HL-60 (cell line): ENCODE data around the gene SLC25A15.
A peak's percentile ranks its signal among the peaks of the same experiment; 100 is the strongest.

Experiments used
- DNase-seq, 2 experiments: peaks; one replicate each; pipeline ENCODE4 v3.0.0-alpha.2; 2010 to 2020; ENCODE audit warnings: low read depth in 1 of 2, low spot score in 1 of 2
- H3K27ac ChIP-seq: fragments of 250-450 bp; sonication (Bioruptor Pico); replicated peaks from 2 replicates; pipeline ENCODE4 v1.5.1; 2020; ENCODE audit warnings: mild to moderate bottlenecking, moderate library complexity
- H3K27me3 ChIP-seq: fragments of 250-450 bp; sonication (Bioruptor Pico); 2 replicates; pipeline ENCODE4 v1.5.1; 2021; ENCODE audit warnings: mild to moderate bottlenecking, moderate library complexity; ENCODE audit not compliant: insufficient read depth, poor library complexity, severe bottlenecking
- H3K4me3 ChIP-seq: replicated peaks from 2 replicates; pipeline ENCODE4 v1.5.1; 2011; ENCODE audit warnings: mild to moderate bottlenecking, control low read depth, low read length; ENCODE audit not compliant: insufficient read depth
- GABPA ChIP-seq: IDR thresholded peaks from 2 replicates; pipeline ENCODE4 v1.6.1; 2012; ENCODE audit warnings: low read depth
- POLR2AphosphoS5 ChIP-seq: IDR thresholded peaks from 2 replicates; pipeline ENCODE4 v1.6.1; 2012; ENCODE audit warnings: low read depth
- SPI1 ChIP-seq: IDR thresholded peaks from 2 replicates; pipeline ENCODE4 v1.6.1; 2012; ENCODE audit warnings: low read depth, mild to moderate bottlenecking, borderline replicate concordance
- TF ChIP-seq, protein P1 (sequence below): IDR thresholded peaks from one replicate; pipeline ENCODE4 v1.5.1; 2011; ENCODE audit warnings: low read length, control low read depth, inconsistent platforms; ENCODE audit not compliant: insufficient read depth
- TF ChIP-seq, protein P2 (sequence below): IDR thresholded peaks from 2 replicates; pipeline ENCODE4 v1.6.1; 2012; ENCODE audit warnings: low read depth; ENCODE audit not compliant: insufficient replicate concordance

The SLC25A15 gene

DNA sequence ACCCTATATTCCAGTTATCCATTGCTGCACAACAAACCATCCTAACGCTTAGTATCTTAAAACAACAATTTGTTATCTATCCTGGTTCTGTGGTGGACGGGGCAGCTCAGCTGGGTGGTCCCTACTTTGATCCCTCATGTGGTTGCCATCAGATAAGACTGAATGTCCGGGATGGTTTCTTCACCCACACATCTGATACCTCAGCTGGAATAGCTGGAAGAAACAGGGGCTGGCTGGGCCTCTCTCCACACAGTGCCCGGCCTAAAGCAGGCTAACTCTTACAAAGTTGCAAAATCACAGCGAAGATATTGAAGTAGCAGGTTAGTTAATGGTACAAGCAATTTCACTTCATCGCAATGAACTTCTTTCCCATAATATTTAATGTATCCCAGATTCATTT lies 14.7 kb upstream of the SLC25A15 start:
- Histone ChIP-seq H3K27ac (no peak overlapping the region), H3K4me3 (no peak overlapping the region), H3K27me3 (no peaks in the 10 kb centered on the region)
- TF ChIP-seq, protein P1, sequence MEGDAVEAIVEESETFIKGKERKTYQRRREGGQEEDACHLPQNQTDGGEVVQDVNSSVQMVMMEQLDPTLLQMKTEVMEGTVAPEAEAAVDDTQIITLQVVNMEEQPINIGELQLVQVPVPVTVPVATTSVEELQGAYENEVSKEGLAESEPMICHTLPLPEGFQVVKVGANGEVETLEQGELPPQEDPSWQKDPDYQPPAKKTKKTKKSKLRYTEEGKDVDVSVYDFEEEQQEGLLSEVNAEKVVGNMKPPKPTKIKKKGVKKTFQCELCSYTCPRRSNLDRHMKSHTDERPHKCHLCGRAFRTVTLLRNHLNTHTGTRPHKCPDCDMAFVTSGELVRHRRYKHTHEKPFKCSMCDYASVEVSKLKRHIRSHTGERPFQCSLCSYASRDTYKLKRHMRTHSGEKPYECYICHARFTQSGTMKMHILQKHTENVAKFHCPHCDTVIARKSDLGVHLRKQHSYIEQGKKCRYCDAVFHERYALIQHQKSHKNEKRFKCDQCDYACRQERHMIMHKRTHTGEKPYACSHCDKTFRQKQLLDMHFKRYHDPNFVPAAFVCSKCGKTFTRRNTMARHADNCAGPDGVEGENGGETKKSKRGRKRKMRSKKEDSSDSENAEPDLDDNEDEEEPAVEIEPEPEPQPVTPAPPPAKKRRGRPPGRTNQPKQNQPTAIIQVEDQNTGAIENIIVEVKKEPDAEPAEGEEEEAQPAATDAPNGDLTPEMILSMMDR: no peak
- TF ChIP-seq GABPA (no peak), SPI1 (no peak), POLR2AphosphoS5 (no peak)
- TF ChIP-seq, protein P2, sequence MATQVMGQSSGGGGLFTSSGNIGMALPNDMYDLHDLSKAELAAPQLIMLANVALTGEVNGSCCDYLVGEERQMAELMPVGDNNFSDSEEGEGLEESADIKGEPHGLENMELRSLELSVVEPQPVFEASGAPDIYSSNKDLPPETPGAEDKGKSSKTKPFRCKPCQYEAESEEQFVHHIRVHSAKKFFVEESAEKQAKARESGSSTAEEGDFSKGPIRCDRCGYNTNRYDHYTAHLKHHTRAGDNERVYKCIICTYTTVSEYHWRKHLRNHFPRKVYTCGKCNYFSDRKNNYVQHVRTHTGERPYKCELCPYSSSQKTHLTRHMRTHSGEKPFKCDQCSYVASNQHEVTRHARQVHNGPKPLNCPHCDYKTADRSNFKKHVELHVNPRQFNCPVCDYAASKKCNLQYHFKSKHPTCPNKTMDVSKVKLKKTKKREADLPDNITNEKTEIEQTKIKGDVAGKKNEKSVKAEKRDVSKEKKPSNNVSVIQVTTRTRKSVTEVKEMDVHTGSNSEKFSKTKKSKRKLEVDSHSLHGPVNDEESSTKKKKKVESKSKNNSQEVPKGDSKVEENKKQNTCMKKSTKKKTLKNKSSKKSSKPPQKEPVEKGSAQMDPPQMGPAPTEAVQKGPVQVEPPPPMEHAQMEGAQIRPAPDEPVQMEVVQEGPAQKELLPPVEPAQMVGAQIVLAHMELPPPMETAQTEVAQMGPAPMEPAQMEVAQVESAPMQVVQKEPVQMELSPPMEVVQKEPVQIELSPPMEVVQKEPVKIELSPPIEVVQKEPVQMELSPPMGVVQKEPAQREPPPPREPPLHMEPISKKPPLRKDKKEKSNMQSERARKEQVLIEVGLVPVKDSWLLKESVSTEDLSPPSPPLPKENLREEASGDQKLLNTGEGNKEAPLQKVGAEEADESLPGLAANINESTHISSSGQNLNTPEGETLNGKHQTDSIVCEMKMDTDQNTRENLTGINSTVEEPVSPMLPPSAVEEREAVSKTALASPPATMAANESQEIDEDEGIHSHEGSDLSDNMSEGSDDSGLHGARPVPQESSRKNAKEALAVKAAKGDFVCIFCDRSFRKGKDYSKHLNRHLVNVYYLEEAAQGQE: no peak
- DNase-seq: no peak

DNA sequence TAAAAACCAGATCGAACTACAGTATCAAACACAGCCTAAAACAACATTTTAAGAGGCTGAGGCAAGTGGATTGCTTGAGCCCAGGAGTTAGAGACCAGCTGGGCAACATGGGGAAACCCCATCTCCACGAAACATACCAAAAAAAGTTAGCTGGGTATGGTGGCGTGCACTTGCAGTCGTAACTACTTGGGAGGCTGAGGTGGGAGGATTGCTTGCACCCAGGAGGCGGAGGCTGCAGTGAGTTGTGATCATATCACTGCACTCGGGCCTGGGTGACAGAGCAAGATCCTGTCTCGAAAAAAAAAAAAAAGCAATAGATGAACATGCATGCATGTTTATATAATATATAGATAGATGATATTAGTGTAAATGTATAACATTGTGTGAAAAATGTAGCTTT lies 13.2 kb upstream of the SLC25A15 start:
- Histone ChIP-seq H3K4me3 (no peak overlapping the region), H3K27me3 (no peaks in the 10 kb centered on the region), H3K27ac (peak overlapping the region; percentile 66; the same call in 1 of the 2 replicates)
- no peak for TF ChIP-seq SPI1
- TF ChIP-seq GABPA: no peak
- TF ChIP-seq, protein P1: no peak
- TF ChIP-seq POLR2AphosphoS5: no peak
- TF ChIP-seq, protein P2: no peak
- DNase-seq: no peak

DNA sequence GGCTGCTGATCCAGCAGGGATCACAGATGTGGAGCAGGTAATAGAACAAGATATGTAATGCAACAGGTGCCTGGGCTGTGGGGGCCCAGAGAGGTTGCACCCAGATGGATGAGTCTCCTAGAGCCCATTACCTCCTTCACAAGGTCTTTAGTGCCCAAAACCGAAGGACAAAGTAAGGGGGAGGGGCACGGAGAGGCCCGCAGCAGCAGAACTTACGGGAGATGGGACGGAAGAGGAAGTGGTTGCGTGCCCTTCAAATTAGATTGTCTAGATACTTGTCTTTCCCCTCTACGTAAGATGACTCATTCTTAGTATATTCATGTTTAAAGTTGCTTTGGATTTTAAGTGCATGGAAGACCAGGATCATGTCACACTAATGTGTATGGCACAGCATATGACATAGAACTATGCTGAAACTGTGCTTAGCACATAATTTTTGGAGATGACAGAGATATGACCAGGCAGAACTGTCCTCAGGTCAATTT lies 12.7 kb upstream of the SLC25A15 start:
- Histone ChIP-seq H3K4me3 (no peak overlapping the region; the same call in 1 of the 2 replicates), H3K27ac (peak overlapping the region; percentile 66), H3K27me3 (no peaks in the 10 kb centered on the region)
- peak; percentile 64 for TF ChIP-seq GABPA
- TF ChIP-seq POLR2AphosphoS5: no peak
- peak; percentile 97 for TF ChIP-seq SPI1
- DNase-seq: peak; percentile 86 to 89

DNA sequence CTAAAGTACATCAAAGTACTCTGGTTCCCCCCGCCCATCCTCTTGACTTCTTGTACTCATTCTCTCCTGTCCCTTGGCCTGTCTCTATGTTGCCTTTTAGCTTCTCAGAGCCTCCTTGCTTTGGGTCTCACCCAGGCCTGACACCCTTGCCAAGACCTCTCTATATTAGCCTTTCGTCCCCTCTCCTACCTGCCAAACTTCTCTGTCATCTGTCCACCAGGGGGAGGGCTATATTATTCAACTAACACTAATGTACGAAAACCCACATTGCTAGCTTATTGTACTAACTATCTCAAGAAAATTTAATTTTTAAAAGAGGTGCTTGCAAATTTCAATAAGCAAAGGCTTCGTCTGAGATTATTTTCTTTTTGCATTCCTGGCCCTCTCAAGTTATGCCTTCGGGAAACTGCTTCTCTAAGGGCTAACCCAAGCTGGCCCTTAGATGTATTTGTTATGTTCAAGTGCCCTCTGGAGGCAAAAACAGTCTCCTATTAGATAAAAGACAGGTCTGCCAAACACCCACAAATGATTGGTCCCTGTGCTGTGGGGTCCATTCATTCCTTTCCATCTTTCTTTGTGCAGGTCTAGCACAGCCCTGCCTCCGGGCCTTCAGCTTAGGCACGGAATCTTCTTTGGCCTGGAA lies 12.1 kb upstream of the SLC25A15 start:
- no peak for TF ChIP-seq GABPA
- TF ChIP-seq, protein P1: peak; percentile 26
- Histone ChIP-seq H3K4me3 (peak overlapping the region; percentile 22), H3K27ac (peak overlapping the region; percentile 66), H3K27me3 (no peaks in the 10 kb centered on the region)
- peak in 1 of 2 experiments; percentile 78 for DNase-seq
